Uterus (tissue), 4 donors: ENCODE data around the gene HIVEP3. TPM values are rescaled to one million over a fixed set of nuclear protein-coding genes. Genes with fewer than 3 reads are reported as not detected.

Source experiments
- DNase-seq, 2 donors: peaks; one replicate each; pipeline ENCODE4 v3.0.0-alpha.2; 2019 to 2020
- H3K27ac ChIP-seq, 2 donors: fragments of 200-600 bp; sonication (generic); 1 replicate in 1 of 2; 2 replicates in 1 of 2; pipeline ENCODE4 v1.5.1; 2016 to 2018
- H3K27me3 ChIP-seq, 2 donors: fragments of 200-600 bp; sonication (generic); one replicate each; pipeline ENCODE4 v1.5.1; 2018 to 2019; ENCODE audit warnings: control low read depth in 1 of 2
- H3K36me3 ChIP-seq, 2 donors: fragments of 200-600 bp; sonication (generic); one replicate each; pipeline ENCODE4 v1.5.1; 2019; ENCODE audit warnings: control low read depth in 1 of 2
- H3K4me1 ChIP-seq, 2 donors: fragments of 200-600 bp; sonication (generic); one replicate each; pipeline ENCODE4 v1.5.1; 2018 to 2019; ENCODE audit warnings: control low read depth in 1 of 2
- H3K4me3 ChIP-seq, 2 donors: fragments of 200-600 bp; sonication (generic); 1 replicate in 1 of 2; 2 replicates in 1 of 2; pipeline ENCODE4 v1.5.1; 2018 to 2019; ENCODE audit warnings: mild to moderate bottlenecking in 1 of 2
- H3K9me3 ChIP-seq, 2 donors: fragments of 200-600 bp; sonication (generic); one replicate each; pipeline ENCODE4 v1.5.1; 2019; ENCODE audit warnings: control low read depth in 1 of 2
- POLR2A ChIP-seq, 2 donors: fragments of 450-650 bp; IDR thresholded peaks; one replicate each; pipeline ENCODE4 v1.6.1; 2016; ENCODE audit warnings: antibody characterized with exemption in 2 of 2, mild to moderate bottlenecking in 1 of 2, moderate library complexity in 1 of 2
- intact Hi-C: fragments of 100-400 bp; cut with DNase I; formaldehyde crosslinking; loops from one replicate; pipeline ENCODE4 v1.15.1; 2023; ENCODE audit warnings: low total_unique reads
- total RNA-seq, 4 donors: library from RNA; depleted of rRNA in 3 of 4; stranded (reverse); fragments of >200 nt in 3 of 4; gene quantifications; one replicate each; pipeline versions ENCODE4 v1.1.0 to v1.2.4, GENCODE V29; 2014 to 2023
- TF ChIP-seq, protein P1 (sequence below), 4 experiments: fragments of 200-600 bp in 2 of 4; fragments of 450-650 bp in 2 of 4; sonication (generic) in 2 of 4; IDR thresholded peaks; one replicate each; pipeline ENCODE4 v1.5.1; 2016 to 2019; ENCODE audit warnings: antibody characterized with exemption in 4 of 4, mild to moderate bottlenecking in 2 of 4, moderate library complexity in 1 of 4
- donor health status: DM: yes; HTN: yes; CAD: no.

The HIVEP3 gene
- total RNA-seq, 4 donors from 2014 or later, result 0.51 to 7.6 (median 2.9) TPM

DNA sequence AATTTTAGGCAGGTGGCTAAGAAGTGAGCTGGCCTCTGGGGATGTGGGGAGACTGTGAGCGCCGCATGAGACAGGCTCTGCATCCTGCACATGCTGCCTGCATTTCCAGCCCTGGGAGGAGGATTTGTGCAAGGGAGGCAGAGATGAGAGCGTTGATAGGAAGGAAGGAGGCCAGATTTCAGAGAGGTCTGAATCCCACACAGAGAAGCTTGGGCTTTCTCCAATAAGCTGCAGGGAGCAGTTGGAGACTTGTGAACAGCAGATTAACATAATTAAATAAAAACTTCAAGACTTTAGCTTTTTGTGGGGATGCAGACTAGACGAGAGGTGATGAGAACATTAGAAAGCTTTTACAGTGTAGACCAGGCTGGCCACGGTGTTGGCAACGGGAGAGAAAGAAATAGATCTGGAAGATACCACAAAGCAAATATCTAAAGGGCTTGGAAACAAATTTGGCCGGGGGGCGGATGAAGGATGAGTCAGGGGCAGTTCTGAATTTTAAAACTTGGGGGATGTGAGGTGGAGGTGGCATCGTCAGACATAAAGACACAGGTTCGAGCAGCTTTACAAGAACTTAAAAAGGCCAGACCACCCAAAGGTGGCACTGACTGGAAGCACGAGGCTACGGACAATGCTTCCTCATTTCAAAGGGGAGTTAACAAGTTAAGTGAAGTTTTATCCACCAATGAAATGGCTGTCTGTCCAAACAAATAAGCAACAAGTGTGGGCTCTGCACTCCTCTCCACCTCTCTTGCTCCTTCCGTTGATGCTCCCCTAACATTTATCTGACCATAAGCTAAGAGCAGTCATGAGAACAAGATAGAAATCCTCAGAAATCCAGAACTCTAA lies 57.0 kb downstream of the HIVEP3 start:
- H3K27ac ChIP-seq, result no peak overlapping the region
- no peaks in the 10 kb centered on the region for H3K9me3 ChIP-seq
- H3K4me3 ChIP-seq, result no peak overlapping the region
- H3K27me3 ChIP-seq, result no peaks in the 10 kb centered on the region
- TF ChIP-seq POLR2A (IDR thresholded peaks at IDR 0.05), result no peak
- TF ChIP-seq, protein P1, sequence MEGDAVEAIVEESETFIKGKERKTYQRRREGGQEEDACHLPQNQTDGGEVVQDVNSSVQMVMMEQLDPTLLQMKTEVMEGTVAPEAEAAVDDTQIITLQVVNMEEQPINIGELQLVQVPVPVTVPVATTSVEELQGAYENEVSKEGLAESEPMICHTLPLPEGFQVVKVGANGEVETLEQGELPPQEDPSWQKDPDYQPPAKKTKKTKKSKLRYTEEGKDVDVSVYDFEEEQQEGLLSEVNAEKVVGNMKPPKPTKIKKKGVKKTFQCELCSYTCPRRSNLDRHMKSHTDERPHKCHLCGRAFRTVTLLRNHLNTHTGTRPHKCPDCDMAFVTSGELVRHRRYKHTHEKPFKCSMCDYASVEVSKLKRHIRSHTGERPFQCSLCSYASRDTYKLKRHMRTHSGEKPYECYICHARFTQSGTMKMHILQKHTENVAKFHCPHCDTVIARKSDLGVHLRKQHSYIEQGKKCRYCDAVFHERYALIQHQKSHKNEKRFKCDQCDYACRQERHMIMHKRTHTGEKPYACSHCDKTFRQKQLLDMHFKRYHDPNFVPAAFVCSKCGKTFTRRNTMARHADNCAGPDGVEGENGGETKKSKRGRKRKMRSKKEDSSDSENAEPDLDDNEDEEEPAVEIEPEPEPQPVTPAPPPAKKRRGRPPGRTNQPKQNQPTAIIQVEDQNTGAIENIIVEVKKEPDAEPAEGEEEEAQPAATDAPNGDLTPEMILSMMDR (IDR thresholded peaks at IDR 0.05), result no peak
- peaks cover 0 to 3% of the 10 kb centered on the region in 2 donors for H3K4me1 ChIP-seq
- intact Hi-C loops, result no loop called here
- no peaks in the 10 kb centered on the region for H3K36me3 ChIP-seq
- DNase-seq, result peak in 1 of 2 donors; percentile 26

DNA sequence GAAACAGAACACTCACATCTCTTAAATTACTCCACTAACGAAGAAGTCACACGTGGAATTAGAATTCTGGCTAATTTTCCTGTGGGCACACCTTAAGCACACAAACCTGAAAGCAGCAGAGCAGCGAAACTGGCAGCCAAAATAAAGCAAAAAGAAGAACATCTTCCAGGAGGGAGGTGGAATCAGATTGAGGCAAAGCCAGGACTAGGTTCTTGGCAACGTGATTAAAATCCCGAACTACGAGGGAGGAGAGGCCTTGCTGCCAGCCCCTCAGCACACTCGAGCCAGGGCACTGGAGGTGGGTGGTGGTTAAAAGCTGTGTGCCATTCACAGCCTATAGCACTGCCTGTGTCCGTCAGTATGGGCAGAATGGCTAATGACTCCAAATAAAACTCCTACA lies 58.0 kb downstream of the HIVEP3 start:
- Histone ChIP-seq H3K9me3 (no peaks in the 10 kb centered on the region), H3K27me3 (no peaks in the 10 kb centered on the region), H3K36me3 (no peaks in the 10 kb centered on the region), H3K4me1 (peaks cover 0 to 3% of the 10 kb centered on the region in 2 donors), H3K4me3 (no peak overlapping the region), H3K27ac (no peak overlapping the region)
- TF ChIP-seq, protein P1 (IDR thresholded peaks at IDR 0.05), result no peak
- no peak for TF ChIP-seq POLR2A (IDR thresholded peaks at IDR 0.05)
- intact Hi-C loops, result no loop called here
- no peak for DNase-seq

DNA sequence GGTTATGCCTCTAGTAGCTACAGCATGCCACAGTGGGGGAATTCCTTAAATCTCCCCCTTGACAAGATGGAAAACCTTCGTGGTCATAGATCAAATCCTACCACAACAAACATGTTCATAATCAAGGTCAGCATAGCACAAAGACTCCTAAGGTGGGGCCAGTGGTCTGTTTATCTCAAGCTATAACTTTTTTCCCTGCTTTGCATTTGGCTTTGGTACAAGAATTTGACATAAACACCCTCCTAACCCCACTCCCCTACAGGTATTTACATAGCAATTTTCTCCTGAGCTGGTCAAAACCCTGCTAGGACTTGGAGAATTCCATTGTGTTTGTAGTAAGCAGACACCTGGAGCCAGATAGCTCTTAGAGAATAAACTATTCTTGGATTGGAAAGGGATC lies 58.5 kb downstream of the HIVEP3 start:
- H3K9me3 ChIP-seq, result no peaks in the 10 kb centered on the region
- intact Hi-C loops, result no loop called here
- H3K4me1 ChIP-seq, result peaks cover 0 to 3% of the 10 kb centered on the region in 2 donors
- H3K36me3 ChIP-seq, result no peaks in the 10 kb centered on the region
- DNase-seq, result no peak
- TF ChIP-seq, protein P1 (IDR thresholded peaks at IDR 0.05), result no peak
- TF ChIP-seq POLR2A (IDR thresholded peaks at IDR 0.05), result no peak
- no peak overlapping the region for H3K27ac ChIP-seq
- no peaks in the 10 kb centered on the region for H3K27me3 ChIP-seq
- H3K4me3 ChIP-seq, result no peak overlapping the region

DNA sequence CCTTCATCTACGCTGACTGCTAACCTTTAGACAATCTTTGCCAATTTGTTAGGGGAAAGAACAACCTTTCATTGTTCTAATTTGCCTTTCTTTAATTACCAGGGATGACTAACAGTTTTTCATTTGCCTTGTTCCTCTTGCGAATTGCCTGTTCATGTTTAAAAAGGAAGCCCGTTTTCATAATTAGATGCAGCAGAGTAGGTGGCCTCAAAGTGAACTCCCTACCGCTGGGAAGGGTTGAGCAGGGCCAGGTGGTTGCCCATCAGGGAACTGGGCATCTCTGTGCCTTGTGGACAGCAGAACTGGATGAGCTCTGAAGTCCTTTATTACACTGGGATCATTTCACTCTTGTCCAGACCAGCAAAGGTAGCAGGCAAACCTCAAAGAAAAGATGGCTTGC lies 59.0 kb downstream of the HIVEP3 start:
- no peak overlapping the region for H3K4me3 ChIP-seq
- intact Hi-C loops, result no loop called here
- H3K27ac ChIP-seq, result no peak overlapping the region
- H3K36me3 ChIP-seq, result no peaks in the 10 kb centered on the region
- H3K9me3 ChIP-seq, result no peaks in the 10 kb centered on the region
- no peaks in the 10 kb centered on the region for H3K27me3 ChIP-seq
- TF ChIP-seq POLR2A (IDR thresholded peaks at IDR 0.05), result no peak
- TF ChIP-seq, protein P1 (IDR thresholded peaks at IDR 0.05), result no peak
- peaks cover 0 to 3% of the 10 kb centered on the region in 2 donors for H3K4me1 ChIP-seq
- no peak for DNase-seq

DNA sequence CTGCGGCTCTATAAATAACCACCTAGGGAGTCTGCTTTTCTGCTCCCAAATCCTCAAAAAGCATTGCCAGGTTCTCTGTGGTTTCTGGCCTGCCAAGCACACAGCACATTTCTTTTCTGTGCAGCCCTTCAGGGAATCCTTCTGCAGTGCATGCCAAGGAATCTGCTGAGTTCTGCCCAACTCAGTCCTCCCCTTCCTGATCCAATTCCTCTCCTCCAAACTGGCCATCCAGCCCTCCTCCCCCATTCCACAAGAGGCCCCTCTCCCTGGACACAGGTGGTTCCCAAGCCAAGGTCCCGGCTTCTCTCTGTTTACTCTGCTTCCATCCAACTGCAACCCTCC lies 61.8 kb downstream of the HIVEP3 start:
- TF ChIP-seq, protein P1 (IDR thresholded peaks at IDR 0.05), result no peak
- Histone ChIP-seq H3K27ac (no peak overlapping the region), H3K9me3 (no peaks in the 10 kb centered on the region), H3K4me1 (no peaks in the 10 kb centered on the region), H3K27me3 (no peaks in the 10 kb centered on the region), H3K4me3 (no peak overlapping the region), H3K36me3 (no peaks in the 10 kb centered on the region)
- peak in 1 of 2 donors; percentile 53 for DNase-seq
- intact Hi-C loops, result no loop called here
